ENCODE data around the gene PTX3.

Gene PTX3

DNA sequence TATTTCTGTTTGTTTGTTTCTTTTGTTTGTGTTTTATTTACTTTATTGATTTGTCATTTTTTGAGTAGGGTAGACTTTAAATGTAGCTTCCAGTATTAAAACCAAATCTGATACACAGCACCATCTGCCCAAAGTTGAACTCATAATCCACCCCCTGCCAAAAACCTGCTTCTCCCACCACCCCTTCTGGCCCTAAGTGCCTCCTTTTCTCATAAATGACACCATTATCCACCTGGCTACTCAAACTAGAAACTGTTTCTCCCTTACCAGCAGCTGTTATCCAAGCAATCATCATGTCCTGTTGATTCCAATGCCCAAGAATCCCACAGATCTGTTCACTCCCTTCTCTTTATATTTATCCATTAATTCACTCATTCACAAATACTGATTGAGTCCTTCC is 21.8 kb upstream of the PTX3 start:
- H3K4me3 ChIP-seq (replicated peaks; ENCODE audit: low read depth, low read length), result no peak overlapping the region
- TF ChIP-seq, protein P1, sequence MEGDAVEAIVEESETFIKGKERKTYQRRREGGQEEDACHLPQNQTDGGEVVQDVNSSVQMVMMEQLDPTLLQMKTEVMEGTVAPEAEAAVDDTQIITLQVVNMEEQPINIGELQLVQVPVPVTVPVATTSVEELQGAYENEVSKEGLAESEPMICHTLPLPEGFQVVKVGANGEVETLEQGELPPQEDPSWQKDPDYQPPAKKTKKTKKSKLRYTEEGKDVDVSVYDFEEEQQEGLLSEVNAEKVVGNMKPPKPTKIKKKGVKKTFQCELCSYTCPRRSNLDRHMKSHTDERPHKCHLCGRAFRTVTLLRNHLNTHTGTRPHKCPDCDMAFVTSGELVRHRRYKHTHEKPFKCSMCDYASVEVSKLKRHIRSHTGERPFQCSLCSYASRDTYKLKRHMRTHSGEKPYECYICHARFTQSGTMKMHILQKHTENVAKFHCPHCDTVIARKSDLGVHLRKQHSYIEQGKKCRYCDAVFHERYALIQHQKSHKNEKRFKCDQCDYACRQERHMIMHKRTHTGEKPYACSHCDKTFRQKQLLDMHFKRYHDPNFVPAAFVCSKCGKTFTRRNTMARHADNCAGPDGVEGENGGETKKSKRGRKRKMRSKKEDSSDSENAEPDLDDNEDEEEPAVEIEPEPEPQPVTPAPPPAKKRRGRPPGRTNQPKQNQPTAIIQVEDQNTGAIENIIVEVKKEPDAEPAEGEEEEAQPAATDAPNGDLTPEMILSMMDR (IDR thresholded peaks at IDR 0.05; ENCODE audit: insufficient read depth, low read length, poor library complexity, severe bottlenecking), result no peak
- H3K27me3 ChIP-seq (replicated peaks; ENCODE audit: control insufficient read depth, insufficient read depth, low read length), result no peaks in the 10 kb centered on the region; the same call in 1 of the 2 replicates
- no peak for DNase-seq (ENCODE audit: extremely low read depth, insufficient read length)
- H3K36me3 ChIP-seq (ENCODE audit: control insufficient read depth, insufficient read depth, low read length), result no peaks in the 10 kb centered on the region

- TF ChIP-seq, protein P1 (IDR thresholded peaks at IDR 0.05; ENCODE audit: insufficient read depth, low read length, poor library complexity, severe bottlenecking), result no peak
- H3K36me3 ChIP-seq (ENCODE audit: control insufficient read depth, insufficient read depth, low read length), result no peaks in the 10 kb centered on the region
- no peak overlapping the region for H3K4me3 ChIP-seq (replicated peaks; ENCODE audit: low read depth, low read length)
- no peak for DNase-seq (ENCODE audit: extremely low read depth, insufficient read length)
- no peaks in the 10 kb centered on the region; the same call in 1 of the 2 replicates for H3K27me3 ChIP-seq (replicated peaks; ENCODE audit: control insufficient read depth, insufficient read depth, low read length)
These were observed 20.1 kb upstream of the PTX3 start for GRCh38 chr3:157416347-157417087.

- TF ChIP-seq, protein P1 (IDR thresholded peaks at IDR 0.05; ENCODE audit: insufficient read depth, low read length, poor library complexity, severe bottlenecking), result no peak
- Histone ChIP-seq H3K4me3 (replicated peaks; ENCODE audit: low read depth, low read length) (no peak overlapping the region), H3K36me3 (ENCODE audit: control insufficient read depth, insufficient read depth, low read length) (no peaks in the 10 kb centered on the region), H3K27me3 (replicated peaks; ENCODE audit: control insufficient read depth, insufficient read depth, low read length) (no peaks in the 10 kb centered on the region; the same call in 1 of the 2 replicates)
- no peak for DNase-seq (ENCODE audit: extremely low read depth, insufficient read length)
These were observed 19.4 kb upstream of the PTX3 start for GRCh38 chr3:157417247-157417646.

- no peak for DNase-seq (ENCODE audit: extremely low read depth, insufficient read length)
- TF ChIP-seq, protein P1 (IDR thresholded peaks at IDR 0.05; ENCODE audit: insufficient read depth, low read length, poor library complexity, severe bottlenecking), result no peak
- H3K27me3 ChIP-seq (replicated peaks; ENCODE audit: control insufficient read depth, insufficient read depth, low read length), result no peaks in the 10 kb centered on the region
- no peak overlapping the region for H3K4me3 ChIP-seq (replicated peaks; ENCODE audit: low read depth, low read length)
- no peaks in the 10 kb centered on the region for H3K36me3 ChIP-seq (ENCODE audit: control insufficient read depth, insufficient read depth, low read length)
These were observed 18.5 kb upstream of the PTX3 start for GRCh38 chr3:157418104-157418503.

GRCh38 chr3:157420606-157421130 is 16.0 kb upstream of the PTX3 start:
- Histone ChIP-seq H3K27me3 (replicated peaks; ENCODE audit: control insufficient read depth, insufficient read depth, low read length) (no peaks in the 10 kb centered on the region), H3K36me3 (ENCODE audit: control insufficient read depth, insufficient read depth, low read length) (no peaks in the 10 kb centered on the region), H3K4me3 (replicated peaks; ENCODE audit: low read depth, low read length) (no peak overlapping the region)
- TF ChIP-seq, protein P1 (IDR thresholded peaks at IDR 0.05; ENCODE audit: insufficient read depth, low read length, poor library complexity, severe bottlenecking), result no peak
- no peak for DNase-seq (ENCODE audit: extremely low read depth, insufficient read length)

Data from GM06990 (cell line).